GM06990 (cell line): Measurements from ENCODE around the gene ZNF792.
"Not testable (repeated sequence)": the region's sequence is repeated elsewhere in the genome, so short reads cannot be mapped to it uniquely, and the experiment has no call there.

ENCODE experiments used
- DNase-seq: peaks from one replicate; pipeline ENCODE4 v3.0.0-alpha.2; 2011; ENCODE audit not compliant: insufficient read length; ENCODE audit errors: extremely low read depth
- H3K27me3 ChIP-seq: replicated peaks from 2 replicates; pipeline ENCODE4 v1.6.0; 2011; ENCODE audit warnings: low read length; ENCODE audit not compliant: control insufficient read depth, insufficient read depth
- H3K36me3 ChIP-seq: 2 replicates; pipeline ENCODE4 v1.5.1; 2011; ENCODE audit warnings: low read length; ENCODE audit not compliant: control insufficient read depth, insufficient read depth
- H3K4me3 ChIP-seq: replicated peaks from 2 replicates; pipeline ENCODE4 v1.5.1; 2011; ENCODE audit warnings: low read depth, mild to moderate bottlenecking, control low read depth, low read length
- TF ChIP-seq, protein P1 (sequence below): IDR thresholded peaks from 2 replicates; pipeline ENCODE4 v1.5.1; 2011; ENCODE audit warnings: low read length, control low read depth, mild to moderate bottlenecking, inconsistent platforms; ENCODE audit not compliant: insufficient read depth, poor library complexity, severe bottlenecking

Gene ZNF792

DNA sequence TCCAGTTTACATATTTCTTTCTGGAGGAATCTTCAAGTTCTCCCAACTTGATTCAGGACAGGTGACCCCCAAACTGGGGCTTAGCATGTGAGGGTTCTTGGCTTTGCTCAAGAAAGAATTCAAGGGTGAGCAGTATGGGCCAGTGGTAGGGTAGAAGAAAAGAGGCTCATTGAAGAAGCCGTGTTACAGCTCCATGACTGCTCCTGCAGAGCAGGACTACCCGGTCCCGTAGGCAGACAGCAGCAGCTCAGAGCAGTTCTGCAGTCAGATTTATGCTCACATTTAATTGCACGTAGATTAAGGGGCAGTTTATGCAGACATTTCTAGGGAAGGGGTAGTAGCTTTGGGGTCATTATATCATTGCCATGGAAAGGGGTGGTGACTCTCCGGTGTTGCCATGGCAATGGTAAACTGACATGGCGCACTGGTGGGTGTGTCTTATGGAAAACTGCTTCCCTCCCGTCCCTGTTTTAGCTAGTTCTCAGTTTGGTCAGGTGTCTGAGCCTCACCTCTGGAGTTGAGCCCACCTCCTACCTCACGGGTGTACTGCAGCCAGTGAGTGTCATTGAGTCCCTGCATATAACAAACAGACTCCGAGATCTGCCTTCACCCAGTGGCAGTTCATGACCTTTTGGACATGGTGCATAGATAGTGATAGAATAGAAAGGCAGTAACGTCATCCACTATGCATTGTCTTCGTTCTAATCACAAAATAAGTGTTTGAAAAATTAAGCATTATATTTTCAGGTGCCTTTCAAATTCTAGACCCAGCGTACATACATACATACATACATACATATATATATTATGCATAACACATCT, 16.0 kb upstream of the ZNF792 start:
- no peaks in the 10 kb centered on the region for H3K27me3 ChIP-seq
- DNase-seq: no peak
- TF ChIP-seq, protein P1, sequence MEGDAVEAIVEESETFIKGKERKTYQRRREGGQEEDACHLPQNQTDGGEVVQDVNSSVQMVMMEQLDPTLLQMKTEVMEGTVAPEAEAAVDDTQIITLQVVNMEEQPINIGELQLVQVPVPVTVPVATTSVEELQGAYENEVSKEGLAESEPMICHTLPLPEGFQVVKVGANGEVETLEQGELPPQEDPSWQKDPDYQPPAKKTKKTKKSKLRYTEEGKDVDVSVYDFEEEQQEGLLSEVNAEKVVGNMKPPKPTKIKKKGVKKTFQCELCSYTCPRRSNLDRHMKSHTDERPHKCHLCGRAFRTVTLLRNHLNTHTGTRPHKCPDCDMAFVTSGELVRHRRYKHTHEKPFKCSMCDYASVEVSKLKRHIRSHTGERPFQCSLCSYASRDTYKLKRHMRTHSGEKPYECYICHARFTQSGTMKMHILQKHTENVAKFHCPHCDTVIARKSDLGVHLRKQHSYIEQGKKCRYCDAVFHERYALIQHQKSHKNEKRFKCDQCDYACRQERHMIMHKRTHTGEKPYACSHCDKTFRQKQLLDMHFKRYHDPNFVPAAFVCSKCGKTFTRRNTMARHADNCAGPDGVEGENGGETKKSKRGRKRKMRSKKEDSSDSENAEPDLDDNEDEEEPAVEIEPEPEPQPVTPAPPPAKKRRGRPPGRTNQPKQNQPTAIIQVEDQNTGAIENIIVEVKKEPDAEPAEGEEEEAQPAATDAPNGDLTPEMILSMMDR: no peak

DNA sequence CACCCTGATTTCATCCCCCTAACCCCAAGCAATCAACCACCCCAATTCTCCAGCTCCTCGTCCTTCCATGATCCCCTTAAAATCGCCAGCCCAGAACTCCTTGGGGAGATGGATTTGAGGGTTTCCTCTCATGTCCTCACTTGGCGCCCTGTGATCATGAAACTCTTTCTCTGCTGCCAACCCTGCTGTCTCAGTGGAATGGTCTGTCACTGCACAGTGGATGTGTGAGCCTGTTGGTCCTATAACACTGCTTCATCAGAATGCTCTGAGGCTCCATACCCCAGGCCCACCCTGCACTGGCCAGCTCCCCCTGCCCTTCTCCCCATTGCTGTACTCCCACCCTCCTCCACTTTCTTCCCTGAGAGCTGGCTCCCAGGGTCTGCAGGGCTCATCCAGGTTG, 12.6 kb upstream of the ZNF792 start:
- H3K36me3 ChIP-seq: no peaks in the 10 kb centered on the region
- no peaks in the 10 kb centered on the region for H3K27me3 ChIP-seq
- TF ChIP-seq, protein P1: no peak
- DNase-seq: no peak
- no peak overlapping the region for H3K4me3 ChIP-seq

More for the DNA sequence above, 16.0 kb upstream of the ZNF792 start:
- Histone ChIP-seq H3K4me3 (no peak overlapping the region), H3K36me3 (no peaks in the 10 kb centered on the region)

DNA sequence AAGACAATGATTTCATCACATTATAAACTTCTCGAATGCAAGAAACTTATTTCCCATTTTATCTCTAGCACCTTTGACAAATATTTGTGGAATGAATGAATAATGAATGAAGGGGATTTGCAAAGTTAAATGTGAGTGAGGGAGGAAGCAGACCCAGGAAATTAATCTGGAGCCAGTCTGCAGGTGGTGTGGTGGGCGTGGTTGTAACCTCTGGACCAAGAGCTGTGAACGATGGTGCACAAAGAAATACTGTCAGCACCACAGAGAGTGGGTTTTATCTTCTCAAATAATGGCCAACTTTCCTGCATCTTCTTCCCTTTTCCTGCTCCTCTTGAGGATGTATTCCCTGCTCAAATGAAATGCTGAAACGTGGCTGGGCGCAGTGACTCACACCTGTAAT, 11.0 kb upstream of the ZNF792 start:
- TF ChIP-seq, protein P1: no peak

DNA sequence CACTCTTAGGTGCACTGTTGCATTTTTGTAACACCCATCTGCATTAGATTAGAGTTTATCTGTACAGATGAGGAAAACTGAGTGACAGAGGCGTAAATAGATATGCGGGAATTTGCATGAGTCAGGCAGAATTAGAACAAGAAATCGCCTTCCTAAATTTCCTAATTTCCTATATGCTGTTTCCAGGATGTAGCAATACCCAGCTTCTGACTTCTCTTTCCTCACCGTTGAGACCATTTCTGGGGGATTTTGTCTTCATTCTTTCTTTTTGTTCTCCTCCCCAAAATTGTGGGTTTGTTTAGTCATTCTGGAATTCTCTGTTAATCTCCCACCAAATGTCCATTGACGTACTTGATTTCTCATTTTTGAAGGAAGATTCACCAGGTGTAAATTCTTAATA, 10.6 kb upstream of the ZNF792 start:
- no peak overlapping the region for H3K4me3 ChIP-seq
- H3K36me3 ChIP-seq: no peaks in the 10 kb centered on the region
- DNase-seq: no peak
- TF ChIP-seq, protein P1: no peak
- H3K27me3 ChIP-seq: no peaks in the 10 kb centered on the region

More for the DNA sequence above, 11.0 kb upstream of the ZNF792 start:
- no peak for DNase-seq
- Histone ChIP-seq H3K4me3 (no peak overlapping the region), H3K27me3 (no peaks in the 10 kb centered on the region), H3K36me3 (no peaks in the 10 kb centered on the region)

DNA sequence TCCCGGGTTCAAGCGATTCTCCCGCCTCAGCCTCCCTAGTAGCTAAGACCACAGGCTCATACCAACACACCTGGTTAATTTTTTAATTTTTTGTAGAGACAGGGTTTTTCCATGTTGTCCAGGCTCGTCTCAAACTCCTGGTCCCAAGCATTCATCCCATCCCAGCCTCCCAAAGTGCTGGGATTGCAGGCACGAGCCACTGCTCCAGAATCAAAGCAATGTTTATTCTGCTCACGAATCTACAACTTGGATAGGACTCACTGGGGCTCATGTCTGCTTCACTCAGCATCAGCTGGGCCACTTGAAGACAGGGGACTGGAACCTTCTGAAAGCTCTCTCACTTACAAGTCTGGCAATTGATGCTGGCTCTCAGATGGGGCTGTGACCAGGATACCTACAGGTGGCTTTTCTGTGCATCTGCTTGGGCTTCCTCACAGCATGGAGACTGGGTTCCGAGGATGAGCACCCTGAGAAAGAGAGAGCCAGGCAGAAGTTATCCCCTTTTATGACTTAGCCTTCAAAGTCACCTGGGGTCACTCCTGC, 8.2 kb upstream of the ZNF792 start:
- TF ChIP-seq, protein P1: no peak
- no peaks in the 10 kb centered on the region for H3K27me3 ChIP-seq
- H3K36me3 ChIP-seq: no peaks in the 10 kb centered on the region
- DNase-seq: no peak
- H3K4me3 ChIP-seq: no peak overlapping the region

DNA sequence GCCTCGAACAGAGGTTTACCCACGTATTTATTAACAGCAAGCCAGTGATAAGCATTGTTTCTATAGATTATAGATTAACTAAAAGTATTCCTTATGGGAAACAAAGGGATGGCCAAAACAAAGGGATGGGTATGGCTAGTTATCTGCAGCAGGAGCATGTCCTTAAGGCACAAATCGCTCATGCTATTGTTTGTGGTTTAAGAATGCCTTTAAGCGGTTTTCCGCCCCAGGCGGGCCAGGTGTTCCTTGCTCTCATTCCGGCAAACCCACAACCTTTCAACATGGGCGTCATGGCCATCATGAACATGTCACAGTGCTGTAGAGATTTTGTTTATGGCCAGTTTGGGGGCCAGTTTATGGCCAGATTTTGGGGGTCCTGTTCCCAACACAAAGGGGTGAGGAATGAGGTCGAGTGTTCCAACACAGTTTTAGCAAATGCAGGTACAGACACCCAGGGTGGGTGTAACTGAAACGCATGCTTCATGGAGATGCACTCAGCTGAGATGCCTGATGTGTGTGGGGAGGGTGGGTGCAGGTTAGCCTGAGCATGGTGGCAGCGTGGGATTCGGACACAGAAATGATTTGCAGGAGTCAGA, 6.3 kb upstream of the ZNF792 start:
- not testable (repeated sequence) for H3K27me3 ChIP-seq, H3K36me3 ChIP-seq, DNase-seq, H3K4me3 ChIP-seq
